Measurements from ENCODE around the gene ANO9. TPM values are rescaled to one million over a fixed set of nuclear protein-coding genes. Genes with fewer than 3 reads are reported as not detected.

Gene ANO9
- total and polyA plus RNA-seq, 2 experiments from 2014 or later = 9.0 to 10.2 TPM

GRCh38 chr11:471468-472145, 29.8 kb upstream of the ANO9 start:
- H3K4me3 Mint-ChIP-seq = no peak overlapping the region
- Histone ChIP-seq H3K27me3 (ENCODE audit: insufficient read depth) (no peaks in the 10 kb centered on the region), H3K4me3 (no peak overlapping the region), H3K9me2 (ENCODE audit: insufficient read depth) (no peaks in the 10 kb centered on the region), H3K4me2 (no peak overlapping the region), H3F3A (replicated peaks; ENCODE audit: low read depth) (peaks cover 8% of the 10 kb centered on the region), H3K4me1 (ENCODE audit: insufficient read depth) (peaks cover 5% of the 10 kb centered on the region; the same call in 1 of the 2 replicates), H3K27ac (ENCODE audit: low read depth) (no peak overlapping the region), H2AFZ (no peak overlapping the region), H3K79me2 (replicated peaks; ENCODE audit: insufficient read depth) (peaks cover 47% of the 10 kb centered on the region), H4K20me1 (replicated peaks; ENCODE audit: insufficient read depth) (no peaks in the 10 kb centered on the region; the same call in 1 of the 2 replicates), H3K36me3 (ENCODE audit: insufficient read depth) (no peaks in the 10 kb centered on the region)
- no peak overlapping the region for H3K27ac Mint-ChIP-seq
- peaks cover 3% of the 10 kb centered on the region for H3K36me3 Mint-ChIP-seq (ENCODE audit: low read depth)
- ATAC-seq (no peak), DNase-seq (ENCODE audit: low spot score) (no peak)
- H3K27me3 Mint-ChIP-seq (ENCODE audit: insufficient read depth, low read depth, poor library complexity) = peaks cover 10% of the 10 kb centered on the region
- no peak for TF ChIP-seq CREB1 (CRISPR knock-in tag; IDR thresholded peaks at IDR 0.05; ENCODE audit: low read depth)
- TF ChIP-seq REST (IDR thresholded peaks at IDR 0.05; ENCODE audit: unreplicated experiment) = no peak
- TF ChIP-seq ZNF462 (CRISPR knock-in tag; IDR thresholded peaks at IDR 0.05) = no peak
- no peak for TF ChIP-seq ZNF331 (CRISPR knock-in tag; IDR thresholded peaks at IDR 0.05; ENCODE audit: low read depth)
- no peak for TF ChIP-seq POLR2AphosphoS5 (IDR thresholded peaks at IDR 0.05; ENCODE audit: low read depth)
- TF ChIP-seq CTCF (conservative IDR thresholded peaks at IDR 0.05; ENCODE audit: low read depth in 2 of 2) = no peak
- peaks cover 21% of the 10 kb centered on the region for H3K4me1 Mint-ChIP-seq
- no peaks in the 10 kb centered on the region for H3K9me3 Mint-ChIP-seq
